ENCODE results near the gene TMCO4.
"Not testable (repeated sequence)": the region's sequence is repeated elsewhere in the genome, so short reads cannot be mapped to it uniquely, and the experiment has no call there.

DNA sequence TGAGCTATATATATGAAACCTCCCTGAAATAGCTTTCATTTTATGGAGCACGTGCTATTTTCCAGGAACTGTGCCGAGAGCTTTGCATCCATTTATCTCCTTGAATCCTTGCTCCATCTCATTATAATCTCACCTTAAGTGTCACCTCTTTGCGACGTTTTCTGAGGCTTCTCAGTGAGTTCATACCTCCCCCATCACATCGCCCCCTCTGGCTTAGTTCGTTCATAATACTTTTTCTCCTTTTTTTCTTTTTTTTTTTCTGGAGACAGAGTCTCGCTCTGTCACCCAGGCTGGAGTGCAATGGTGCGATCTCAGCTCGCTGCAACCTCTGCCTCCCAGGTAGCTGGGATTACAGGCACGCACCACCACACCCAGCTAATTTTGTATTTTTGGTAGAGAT is 160.5 kb downstream of the TMCO4 start:
- TF ChIP-seq, protein P1, sequence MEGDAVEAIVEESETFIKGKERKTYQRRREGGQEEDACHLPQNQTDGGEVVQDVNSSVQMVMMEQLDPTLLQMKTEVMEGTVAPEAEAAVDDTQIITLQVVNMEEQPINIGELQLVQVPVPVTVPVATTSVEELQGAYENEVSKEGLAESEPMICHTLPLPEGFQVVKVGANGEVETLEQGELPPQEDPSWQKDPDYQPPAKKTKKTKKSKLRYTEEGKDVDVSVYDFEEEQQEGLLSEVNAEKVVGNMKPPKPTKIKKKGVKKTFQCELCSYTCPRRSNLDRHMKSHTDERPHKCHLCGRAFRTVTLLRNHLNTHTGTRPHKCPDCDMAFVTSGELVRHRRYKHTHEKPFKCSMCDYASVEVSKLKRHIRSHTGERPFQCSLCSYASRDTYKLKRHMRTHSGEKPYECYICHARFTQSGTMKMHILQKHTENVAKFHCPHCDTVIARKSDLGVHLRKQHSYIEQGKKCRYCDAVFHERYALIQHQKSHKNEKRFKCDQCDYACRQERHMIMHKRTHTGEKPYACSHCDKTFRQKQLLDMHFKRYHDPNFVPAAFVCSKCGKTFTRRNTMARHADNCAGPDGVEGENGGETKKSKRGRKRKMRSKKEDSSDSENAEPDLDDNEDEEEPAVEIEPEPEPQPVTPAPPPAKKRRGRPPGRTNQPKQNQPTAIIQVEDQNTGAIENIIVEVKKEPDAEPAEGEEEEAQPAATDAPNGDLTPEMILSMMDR (IDR thresholded peaks at IDR 0.05; ENCODE audit: low read depth, low read length): not testable (repeated sequence)
- TF ChIP-seq EZH2phosphoT487 (IDR thresholded peaks at IDR 0.05; ENCODE audit: low read depth): not testable (repeated sequence)
